Skeletal muscle satellite cell (primary cell): ENCODE results near the gene TMEM131. TPM values are rescaled to one million over a fixed set of nuclear protein-coding genes. Genes with fewer than 3 reads are reported as not detected.
"Not testable (repeated sequence)": the region's sequence is repeated elsewhere in the genome, so short reads cannot be mapped to it uniquely, and the experiment has no call there.

Experiments used
- H3K27me3 ChIP-seq: 2 replicates; pipeline ENCODE4 v1.7.0; 2013; ENCODE audit warnings: low read length; ENCODE audit not compliant: control insufficient read depth, insufficient read depth
- H3K36me3 ChIP-seq: 2 replicates; pipeline ENCODE4 v1.7.0; 2013; ENCODE audit warnings: mild to moderate bottlenecking, control low read depth, low read length; ENCODE audit not compliant: insufficient read depth
- H3K4me1 ChIP-seq: 2 replicates; pipeline ENCODE4 v1.7.0; 2013; ENCODE audit warnings: low read length; ENCODE audit not compliant: control insufficient read depth, insufficient read depth
- H3K4me2 ChIP-seq: 2 replicates; pipeline ENCODE4 v1.7.0; 2013; ENCODE audit warnings: mild to moderate bottlenecking, low read length
- H3K4me3 ChIP-seq: 2 replicates; pipeline ENCODE4 v1.7.0; 2013; ENCODE audit warnings: low read length
- H3K9ac ChIP-seq: 2 replicates; pipeline ENCODE4 v1.7.0; 2013; ENCODE audit warnings: mild to moderate bottlenecking, low read depth, low read length, moderate library complexity
- H3K9me3 ChIP-seq: replicated peaks from 2 replicates; pipeline ENCODE4 v1.7.0; 2013; ENCODE audit warnings: mild to moderate bottlenecking, control low read depth, low read length
- small RNA-seq: library from RNA; depleted of rRNA; stranded (forward); fragments of <200 nt; gene quantifications from one replicate; pipeline ENCODE3, GENCODE V24; 2012

The TMEM131 gene

GRCh38 chr2:97712175-97712574 is 283.6 kb downstream of the TMEM131 start:
- H3K36me3 ChIP-seq, H3K9ac ChIP-seq, H3K4me1 ChIP-seq, H3K4me2 ChIP-seq, H3K9me3 ChIP-seq, H3K4me3 ChIP-seq: not testable (repeated sequence)
- peaks cover 22% of the 10 kb centered on the region for H3K27me3 ChIP-seq

- no peak overlapping the region for H3K4me2 ChIP-seq
- no peaks in the 10 kb centered on the region for H3K4me1 ChIP-seq
- H3K27me3 ChIP-seq = peaks cover 17% of the 10 kb centered on the region
- no peaks in the 10 kb centered on the region for H3K9me3 ChIP-seq
- H3K4me3 ChIP-seq = no peak overlapping the region
- H3K9ac ChIP-seq = no peak overlapping the region
- no peaks in the 10 kb centered on the region for H3K36me3 ChIP-seq
Observed at GRCh38 chr2:97711394-97711711, 284.4 kb downstream of the TMEM131 start.

DNA sequence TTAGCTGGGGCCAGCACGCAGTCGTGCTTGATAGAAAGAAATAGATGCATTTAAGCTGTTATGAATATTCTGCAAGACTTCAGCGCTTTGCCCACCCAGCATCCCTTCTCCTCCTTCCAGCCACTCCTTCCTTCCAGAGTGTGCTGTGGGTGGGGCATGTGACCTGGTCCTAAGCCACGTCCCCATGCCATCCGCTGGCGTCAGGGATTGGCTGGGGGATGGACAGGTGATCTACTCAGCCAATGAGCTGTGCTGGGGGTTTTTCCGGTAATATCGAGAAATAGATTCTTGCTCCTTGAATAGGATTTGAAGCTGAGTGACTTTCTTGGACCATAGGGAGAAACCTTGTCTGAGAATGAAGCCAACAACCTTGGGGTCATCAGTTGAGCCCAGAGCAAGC is 287.1 kb downstream of the TMEM131 start:
- no peak overlapping the region for H3K9ac ChIP-seq
- peaks cover 7% of the 10 kb centered on the region for H3K27me3 ChIP-seq
- no peaks in the 10 kb centered on the region for H3K36me3 ChIP-seq
- no peak overlapping the region for H3K4me2 ChIP-seq
- H3K9me3 ChIP-seq = no peaks in the 10 kb centered on the region
- H3K4me3 ChIP-seq = no peak overlapping the region
- no peaks in the 10 kb centered on the region for H3K4me1 ChIP-seq

GRCh38 chr2:97708048-97708380 is 287.7 kb downstream of the TMEM131 start:
- Histone ChIP-seq H3K27me3 (peaks cover 7% of the 10 kb centered on the region), H3K36me3 (no peaks in the 10 kb centered on the region), H3K4me1 (no peaks in the 10 kb centered on the region), H3K9me3 (no peaks in the 10 kb centered on the region), H3K4me3 (no peak overlapping the region), H3K4me2 (no peak overlapping the region), H3K9ac (no peak overlapping the region)

DNA sequence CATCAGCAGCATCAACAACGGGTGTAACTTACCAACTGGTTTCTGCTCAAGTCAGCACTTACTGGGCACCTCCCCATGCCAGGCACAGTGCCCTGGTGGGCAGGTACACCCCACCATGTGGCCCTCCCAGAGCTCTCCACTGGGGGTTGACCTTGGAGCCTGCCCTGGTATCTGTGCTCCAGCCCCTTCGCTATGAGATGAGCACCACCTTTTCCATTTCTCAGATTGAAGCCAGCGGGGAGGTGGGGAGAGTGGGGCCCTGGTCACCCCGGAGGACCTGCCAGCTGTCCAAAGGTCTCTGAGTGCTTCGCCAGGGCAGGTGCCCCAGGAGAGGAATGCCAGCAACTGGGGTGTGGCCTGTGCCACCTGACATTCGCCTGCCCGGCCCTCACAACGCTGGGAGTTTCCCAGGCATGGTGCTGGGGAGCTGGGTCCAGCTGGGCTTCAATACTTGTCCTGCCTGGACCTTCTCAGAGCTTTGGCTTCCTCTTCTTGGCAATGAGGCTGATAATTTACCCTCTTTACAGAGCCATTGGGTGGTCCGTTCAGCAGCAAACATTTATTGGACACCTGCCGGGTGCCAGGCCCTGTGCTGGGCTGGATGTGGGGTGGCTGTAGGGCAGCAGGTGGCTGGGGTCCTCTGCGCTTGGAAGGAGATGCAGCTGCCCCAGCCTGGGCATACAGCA is 288.2 kb downstream of the TMEM131 start:
- no peaks in the 10 kb centered on the region for H3K36me3 ChIP-seq
- H3K4me3 ChIP-seq = no peak overlapping the region
- no peaks in the 10 kb centered on the region for H3K9me3 ChIP-seq
- H3K9ac ChIP-seq = no peak overlapping the region
- H3K27me3 ChIP-seq = peaks cover 7% of the 10 kb centered on the region
- H3K4me2 ChIP-seq = no peak overlapping the region
- no peaks in the 10 kb centered on the region for H3K4me1 ChIP-seq

DNA sequence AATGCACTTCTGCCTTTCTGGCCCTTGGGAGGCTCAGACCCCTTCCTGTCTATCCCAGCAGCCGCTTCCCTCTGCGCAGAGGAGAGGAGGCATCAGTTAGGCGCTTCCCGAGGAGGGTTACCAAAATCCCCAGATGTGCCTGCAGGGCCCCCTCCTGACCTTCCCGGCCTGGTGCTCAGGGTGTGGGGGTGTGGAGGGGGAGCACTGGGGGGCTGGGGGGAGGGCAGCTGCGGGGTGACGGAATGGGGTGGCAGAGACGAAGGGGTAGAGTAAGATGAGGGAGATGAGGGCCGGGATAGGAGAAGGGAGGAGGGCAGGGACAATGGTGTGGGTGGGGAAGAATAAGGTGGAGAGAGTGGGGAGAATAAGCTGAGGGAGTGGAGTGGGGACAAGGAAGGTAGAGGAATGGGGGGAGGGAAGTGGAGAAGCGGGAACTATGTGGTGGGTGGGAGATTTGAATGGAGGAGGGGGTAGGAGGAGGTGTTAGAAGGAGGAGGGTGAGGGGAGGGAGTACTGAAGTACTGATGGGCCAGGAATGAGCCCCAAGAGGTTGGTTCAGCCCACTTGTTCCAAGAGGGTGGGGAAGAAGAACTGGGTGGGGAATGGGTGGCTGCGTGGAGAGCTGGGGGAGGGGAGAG is 288.9 kb downstream of the TMEM131 start:
- Histone ChIP-seq H3K9ac (no peak overlapping the region), H3K4me3 (no peak overlapping the region), H3K36me3 (no peaks in the 10 kb centered on the region), H3K9me3 (no peaks in the 10 kb centered on the region), H3K4me2 (no peak overlapping the region), H3K27me3 (peaks cover 7% of the 10 kb centered on the region), H3K4me1 (no peaks in the 10 kb centered on the region)

Small RNAs within 50 kb of the gene (small RNA-seq; reads per million reads assigned to genes)
- gene HMGN1P36 = not detected
- not detected for gene RNU7-96P
